SK-N-SH treated with all-trans-retinoic acid at 6 μM for 48 hours (cell line): ENCODE measurements around the gene FAM124A.

Source experiments
- ATAC-seq: fragments of 200-7000 bp; cut with Tn5 transposase; 3 replicates; pipeline ENCODE4 v1.9.1; 2020; ENCODE audit warnings: mild to moderate bottlenecking, moderate library complexity
- ARNTL ChIP-seq: fragments of 450-650 bp; formaldehyde crosslinking; IDR thresholded peaks from 2 replicates; pipeline ENCODE4 v1.5.0; 2020; ENCODE audit warnings: low read depth, mild to moderate bottlenecking, moderate library complexity, borderline replicate concordance
- CSDC2 ChIP-seq: fragments of 250-450 bp; sonication (Bioruptor Pico); IDR thresholded peaks from 2 replicates; pipeline ENCODE4 v1.5.0; 2020; ENCODE audit warnings: mild to moderate bottlenecking, moderate library complexity
- CSRNP3 ChIP-seq: fragments of 250-450 bp; sonication (Bioruptor Pico); IDR thresholded peaks from 2 replicates; pipeline ENCODE4 v1.5.1; 2021; ENCODE audit warnings: mild to moderate bottlenecking, moderate library complexity
- PATZ1 ChIP-seq: fragments of 250-450 bp; sonication (Bioruptor Pico); IDR thresholded peaks from 2 replicates; pipeline ENCODE4 v1.8.0; 2020; ENCODE audit warnings: mild to moderate bottlenecking, moderate library complexity, borderline replicate concordance
- POU6F1 ChIP-seq: fragments of 250-450 bp; sonication (Bioruptor Pico); IDR thresholded peaks from 2 replicates; pipeline ENCODE4 v1.8.0; 2021; ENCODE audit warnings: low read depth, mild to moderate bottlenecking, moderate library complexity, borderline replicate concordance
- RARB ChIP-seq: fragments of 250-450 bp; sonication (Bioruptor Pico); IDR thresholded peaks from 2 replicates; pipeline ENCODE4 v1.8.0; 2021; ENCODE audit warnings: mild to moderate bottlenecking, moderate library complexity
- SNAI2 ChIP-seq: fragments of 250-450 bp; sonication (Bioruptor Pico); IDR thresholded peaks from 2 replicates; pipeline ENCODE4 v1.5.0; 2020; ENCODE audit warnings: mild to moderate bottlenecking, moderate library complexity
- TOX ChIP-seq: fragments of 250-450 bp; sonication (Bioruptor Pico); IDR thresholded peaks from 2 replicates; pipeline ENCODE4 v1.8.0; 2021; ENCODE audit warnings: mild to moderate bottlenecking, moderate library complexity, borderline replicate concordance
- TSHZ2 ChIP-seq: fragments of 250-450 bp; sonication (Bioruptor Pico); IDR thresholded peaks from 2 replicates; pipeline ENCODE4 v1.5.0; 2020; ENCODE audit warnings: mild to moderate bottlenecking, moderate library complexity
- ZC3H10 ChIP-seq: fragments of 250-450 bp; sonication (Bioruptor Pico); IDR thresholded peaks from 2 replicates; pipeline ENCODE4 v1.5.1; 2021; ENCODE audit warnings: mild to moderate bottlenecking, moderate library complexity
- ZFP3 ChIP-seq: fragments of 250-450 bp; sonication (Bioruptor Pico); IDR thresholded peaks from 2 replicates; pipeline ENCODE4 v1.5.0; 2020; ENCODE audit warnings: mild to moderate bottlenecking, moderate library complexity
- ZFP30 ChIP-seq: fragments of 450-650 bp; formaldehyde crosslinking; IDR thresholded peaks from 2 replicates; pipeline ENCODE4 v1.5.0; 2022; ENCODE audit warnings: mild to moderate bottlenecking, moderate library complexity
- ZNF565 ChIP-seq: fragments of 450-650 bp; formaldehyde crosslinking; conservative IDR thresholded peaks from 2 replicates; pipeline ENCODE4 v1.5.0; 2020; ENCODE audit warnings: low read depth, mild to moderate bottlenecking, moderate library complexity
- ZNF70 ChIP-seq: fragments of 450-650 bp; formaldehyde crosslinking; IDR thresholded peaks from 2 replicates; pipeline ENCODE4 v1.5.0; 2020; ENCODE audit warnings: mild to moderate bottlenecking, moderate library complexity

The FAM124A gene

GRCh38 chr13:51221674-51222036, 543 bp upstream of the FAM124A start:
- peak; percentile 23; the same call in 2 of the 3 replicates for ATAC-seq
- no peak for TF ChIP-seq POU6F1
- TF ChIP-seq TSHZ2: no peak

- peak; percentile 68 for ATAC-seq
- TF ChIP-seq ZNF70 (CRISPR knock-in tag) (no peak), ARNTL (CRISPR knock-in tag) (no peak), SNAI2 (CRISPR knock-in tag) (no peak), POU6F1 (no peak), CSRNP3 (CRISPR knock-in tag) (no peak), ZNF565 (CRISPR knock-in tag) (no peak), RARB (CRISPR knock-in tag) (no peak), TSHZ2 (no peak), ZFP30 (no peak), ZC3H10 (no peak), TOX (CRISPR knock-in tag) (no peak)
Observed at GRCh38 chr13:51222686-51223559, 725 bp downstream of the FAM124A start.

GRCh38 chr13:51223560-51224270, 1.5 kb downstream of the FAM124A start:
- ATAC-seq: no peak
- TF ChIP-seq ZFP3 (CRISPR knock-in tag): no peak
- no peak for TF ChIP-seq CSDC2 (CRISPR knock-in tag)
- TF ChIP-seq PATZ1: no peak
